Islet of Langerhans (tissue), 1 donor: ENCODE data around the gene MOK.

ENCODE experiments used
- FAIRE-seq: peaks from one replicate; lab custom pipeline; 2011; peaks lifted over from hg19 to GRCh38; lab: Jason Lieb, UNC

Gene MOK

DNA sequence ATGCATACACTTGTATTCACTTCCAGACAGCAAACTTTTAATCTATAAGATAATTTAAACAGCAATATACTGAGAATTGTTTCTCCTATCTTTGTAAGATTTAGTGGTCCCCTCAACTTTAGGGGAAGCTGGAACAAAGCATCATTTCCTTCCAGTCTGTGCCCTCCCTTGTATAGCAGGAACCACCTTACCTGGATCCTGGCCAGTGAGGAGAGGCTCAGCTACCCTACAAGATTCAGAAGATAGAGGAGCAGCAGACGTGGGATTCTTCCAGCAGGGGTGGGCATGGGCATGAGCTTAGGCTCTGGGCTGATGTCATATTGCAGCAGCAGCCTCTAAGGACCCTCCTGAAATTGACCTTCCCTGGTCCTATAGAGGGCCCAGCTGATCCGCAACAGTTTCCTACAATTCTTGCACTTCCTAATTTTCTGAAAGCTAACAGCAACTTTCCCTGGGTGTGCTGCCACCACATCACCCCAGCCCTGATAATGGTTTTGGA is 21.3 kb downstream of the MOK start:
- no peak for FAIRE-seq

DNA sequence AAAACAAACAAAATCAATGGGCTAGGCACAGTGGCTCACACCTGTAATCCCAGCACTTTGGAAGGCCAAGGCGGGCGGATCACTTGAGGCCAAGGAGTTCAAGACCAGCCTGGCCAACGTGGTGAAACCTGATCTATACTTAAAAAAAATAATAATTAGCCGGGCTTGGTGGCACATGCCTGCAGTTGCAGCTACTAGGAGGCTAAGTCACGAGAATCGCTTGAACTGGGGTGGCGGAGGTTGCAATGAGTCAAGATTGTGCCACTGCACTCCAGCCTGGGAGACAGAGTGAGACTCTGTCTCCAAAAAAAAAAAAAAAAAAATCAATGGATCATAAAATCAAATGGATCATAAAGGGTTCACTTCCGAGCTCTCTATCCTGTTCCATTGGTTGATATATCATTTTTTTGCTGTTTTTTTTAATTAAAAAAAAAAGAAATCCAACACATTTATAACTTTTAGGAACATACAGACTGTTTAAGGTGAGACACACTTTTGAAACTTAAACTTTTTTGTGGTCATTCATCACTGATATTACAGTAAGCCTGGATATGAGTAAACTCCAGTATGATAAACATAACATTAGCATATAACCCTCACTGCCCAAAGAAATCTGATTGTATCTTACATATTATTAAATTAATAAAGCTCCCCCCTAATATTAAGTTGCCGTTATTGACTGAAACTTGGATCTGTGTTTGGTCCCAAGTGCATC is 22.1 kb downstream of the MOK start:
- FAIRE-seq = no peak

DNA sequence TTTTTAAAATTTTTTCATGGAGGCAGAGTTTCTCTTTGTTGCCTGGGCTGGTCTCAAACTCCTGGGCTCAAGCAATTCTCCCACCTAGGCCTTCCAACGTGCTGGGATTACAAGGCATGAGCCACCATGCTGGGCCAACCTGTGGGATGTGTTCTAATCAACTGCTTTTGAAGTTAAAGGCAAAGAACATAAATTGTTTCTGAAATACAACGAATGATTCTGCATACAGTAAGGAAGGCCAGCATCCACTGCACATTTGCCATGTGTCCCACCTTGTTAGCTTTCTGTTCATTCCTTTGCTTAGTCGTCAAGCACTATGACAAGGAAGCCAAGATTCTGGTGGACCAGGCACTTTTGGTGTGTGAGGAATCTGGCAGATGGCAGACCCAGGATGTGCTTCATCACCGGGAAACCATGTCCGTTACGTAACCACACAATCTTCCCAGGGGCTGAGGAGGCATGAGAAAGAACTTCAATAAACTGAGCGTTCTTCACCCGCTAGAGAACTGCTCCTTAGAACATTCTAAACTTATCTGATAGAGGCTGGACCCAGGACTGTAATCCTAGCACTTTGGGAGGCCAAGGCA is 24.5 kb downstream of the MOK start:
- no peak for FAIRE-seq

DNA sequence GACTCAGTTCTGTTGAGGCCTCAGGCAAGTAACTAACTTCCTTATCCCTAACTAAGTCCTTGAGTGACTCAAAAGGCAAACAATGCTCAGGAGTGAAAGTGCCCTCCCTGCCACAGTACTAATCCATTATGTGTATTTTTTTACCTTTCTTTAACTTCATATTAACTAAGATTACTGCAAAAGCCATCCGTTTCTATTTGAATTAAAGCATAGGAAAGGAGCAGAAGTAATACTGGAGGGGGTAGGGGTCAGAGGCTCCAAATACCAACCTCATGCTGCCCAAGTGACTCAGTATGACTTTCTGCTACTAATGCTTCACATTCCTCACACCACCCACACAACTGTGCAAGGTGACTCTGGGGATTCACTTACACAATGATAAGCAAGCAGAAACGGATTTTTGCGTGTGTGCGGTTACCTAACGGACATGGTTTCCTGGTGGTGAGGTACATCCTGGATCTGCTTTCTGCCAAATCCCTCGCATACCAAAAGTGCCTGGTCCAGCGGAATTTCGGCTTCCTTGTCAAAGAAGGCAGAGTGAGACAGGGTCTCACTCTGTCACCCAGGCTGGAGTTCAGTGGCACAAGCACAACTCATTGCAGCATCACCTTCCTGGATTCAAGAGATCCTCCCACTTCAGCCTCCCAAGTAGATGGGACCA is 25.1 kb downstream of the MOK start:
- FAIRE-seq = no peak

DNA sequence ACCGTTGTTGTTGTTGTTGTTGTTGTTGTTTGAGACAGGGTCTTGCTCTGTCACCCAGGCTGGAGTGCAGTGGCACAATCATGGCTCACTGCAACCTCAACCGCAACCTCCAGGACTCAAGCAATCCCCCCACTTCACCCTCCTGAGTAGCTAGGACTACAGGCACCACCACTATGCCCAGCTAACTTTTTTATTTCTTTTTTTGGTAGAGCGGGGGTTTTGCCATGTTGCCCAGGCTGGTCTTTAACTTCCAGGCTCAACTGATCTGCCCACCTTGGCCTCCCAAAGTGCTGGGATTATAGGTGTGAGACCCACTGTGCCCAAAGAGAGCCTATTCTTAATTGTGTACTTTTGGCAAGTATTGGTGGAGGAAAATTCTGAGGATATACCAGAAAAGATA is 25.7 kb downstream of the MOK start:
- no peak for FAIRE-seq

DNA sequence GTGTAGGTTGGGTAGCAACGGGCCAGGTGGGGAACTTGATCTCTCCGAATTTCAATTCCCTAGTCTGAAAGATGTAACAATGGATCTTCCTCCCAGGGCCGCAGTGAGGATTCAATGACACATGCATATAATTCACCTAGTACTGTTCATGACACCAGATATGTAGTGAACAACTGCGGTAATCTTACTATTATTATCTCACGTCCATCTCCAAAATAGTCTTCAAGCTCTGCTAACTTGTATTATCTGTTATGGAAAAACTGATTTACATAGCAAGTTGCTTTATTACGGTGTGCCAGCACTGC is 26.4 kb downstream of the MOK start:
- no peak for FAIRE-seq

DNA sequence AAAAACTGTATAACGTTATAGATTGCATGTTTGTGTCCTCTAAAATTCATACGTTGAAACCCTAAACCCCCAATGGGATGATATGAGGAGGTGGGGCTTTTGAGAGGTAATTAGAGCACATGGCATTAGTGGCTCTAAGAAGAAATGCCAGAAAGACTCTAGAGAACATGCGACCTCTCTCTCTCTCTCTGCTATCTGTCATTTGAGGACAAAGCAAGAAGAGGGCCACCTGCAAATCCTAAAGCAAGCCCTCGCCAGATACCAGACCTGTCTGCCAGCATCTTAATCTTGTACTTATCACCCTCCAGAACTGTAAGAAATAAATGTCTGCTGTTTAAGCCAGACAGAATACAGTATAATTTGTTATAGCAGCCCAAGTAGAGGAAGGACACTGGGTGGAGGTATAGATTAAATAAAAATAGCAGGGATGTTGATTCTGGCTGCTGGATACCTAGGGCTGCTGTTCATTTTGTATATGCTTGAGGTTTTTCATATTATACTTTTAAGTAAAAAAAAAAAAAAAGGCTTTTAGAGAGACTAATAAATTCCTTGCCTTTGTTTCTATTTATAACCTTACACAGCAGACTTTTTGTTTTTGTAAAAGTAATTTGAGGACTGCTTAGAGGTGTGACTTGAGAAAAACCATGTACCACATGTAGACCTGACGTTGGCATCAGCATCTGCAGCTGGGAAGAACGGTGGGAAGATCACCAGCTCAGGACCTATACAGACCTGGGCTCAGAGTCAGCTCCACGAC is 26.9 kb downstream of the MOK start:
- no peak for FAIRE-seq

DNA sequence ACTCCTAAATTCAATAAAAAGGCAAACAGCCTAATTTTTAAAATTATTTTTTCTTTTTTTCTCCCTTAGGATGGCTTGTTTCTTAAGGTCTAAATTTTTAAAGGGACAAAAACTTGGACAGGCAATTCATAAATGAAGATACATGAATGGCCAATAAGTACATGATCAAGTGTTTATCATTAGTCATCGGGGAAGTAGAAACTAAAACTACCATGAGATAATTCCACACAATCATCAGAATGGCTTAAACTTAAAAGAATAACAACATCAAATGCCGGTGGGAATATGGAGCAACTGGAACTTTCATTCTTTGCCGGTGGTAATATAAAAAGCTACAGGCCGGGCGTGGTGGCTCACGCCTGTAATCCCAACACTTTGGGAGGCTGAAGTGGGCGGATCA is 29.1 kb downstream of the MOK start:
- no peak for FAIRE-seq

DNA sequence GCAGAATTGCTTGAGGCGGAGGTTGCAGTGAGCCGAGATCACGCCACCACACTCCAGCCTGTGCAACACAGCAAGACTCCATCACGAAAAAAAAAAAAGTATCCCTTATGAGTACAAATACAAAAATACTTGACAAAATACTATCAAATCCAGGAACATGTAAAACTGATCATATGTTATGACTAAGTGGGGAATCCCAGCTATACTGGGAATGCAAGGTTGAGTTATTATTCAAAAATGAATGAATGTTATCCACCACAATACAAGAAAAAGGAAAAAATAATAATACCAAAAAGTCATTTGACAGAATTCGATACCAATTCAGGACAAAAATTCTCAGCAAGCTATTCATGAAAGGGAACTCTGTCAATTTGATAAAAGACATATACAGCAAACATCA is 32.6 kb downstream of the MOK start:
- FAIRE-seq = no peak

DNA sequence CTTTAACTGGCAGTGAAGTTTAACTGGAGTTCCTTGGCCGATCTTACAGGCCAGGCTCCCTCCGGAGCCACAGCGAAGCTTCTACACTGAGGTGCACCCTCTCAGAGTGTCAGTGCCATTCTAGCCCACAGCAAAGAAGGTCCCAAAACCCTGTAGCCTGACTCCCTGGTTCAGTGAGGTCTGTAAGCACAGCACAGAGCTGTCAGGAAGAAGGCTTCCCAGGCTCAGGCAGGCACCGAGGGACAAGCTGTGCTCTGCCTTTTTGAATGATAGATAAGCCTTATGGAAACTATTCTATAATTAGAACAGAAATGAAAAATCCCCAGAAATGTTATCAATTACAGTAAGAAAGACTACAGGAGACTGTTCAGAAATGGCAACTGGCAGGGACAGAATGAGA is 40.2 kb downstream of the MOK start:
- FAIRE-seq = no peak

DNA sequence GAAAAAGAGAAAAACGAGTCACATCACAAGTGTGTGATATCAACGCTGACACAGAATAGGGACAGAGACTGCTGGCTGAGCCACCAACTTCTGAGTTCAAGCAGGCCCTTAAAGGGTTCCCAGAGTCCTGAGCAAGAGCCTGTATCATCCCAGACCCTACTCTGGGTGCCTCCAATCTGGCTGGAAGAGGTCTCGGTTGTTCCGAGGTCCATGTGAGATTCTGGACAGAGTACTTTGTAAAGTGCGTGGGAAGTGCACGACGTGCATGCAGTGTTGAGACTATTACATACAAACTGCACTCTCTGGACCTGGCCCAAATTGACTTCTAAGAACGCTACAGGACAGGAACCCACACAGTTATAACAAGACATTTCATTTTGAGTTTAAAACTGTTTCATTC is 40.6 kb downstream of the MOK start:
- no peak for FAIRE-seq

DNA sequence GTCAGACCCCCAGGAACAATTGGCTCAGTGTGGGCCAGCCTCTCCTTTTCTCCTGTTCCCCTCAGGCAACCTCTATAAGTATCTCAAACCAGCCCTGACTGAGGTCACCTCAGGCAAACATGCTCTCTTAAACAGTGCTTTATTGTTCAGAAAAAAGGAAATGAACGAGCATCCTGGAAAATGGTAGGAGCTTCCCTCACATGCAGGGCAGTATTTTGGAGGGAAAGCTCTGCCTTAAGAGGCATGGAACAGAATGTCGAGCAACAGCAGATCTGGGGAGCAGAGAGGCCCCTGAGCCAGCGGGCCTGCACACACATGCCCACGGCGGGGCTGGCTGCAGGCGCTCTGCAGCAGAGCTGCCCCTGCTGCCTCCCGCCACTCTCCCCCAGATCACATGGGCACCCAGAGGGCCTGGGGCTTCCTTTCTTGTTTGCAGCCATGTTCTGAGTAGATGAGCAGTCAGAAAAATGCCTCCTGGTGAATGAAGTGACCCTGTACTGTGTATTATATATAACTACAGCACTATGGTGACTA is 42.0 kb downstream of the MOK start:
- no peak for FAIRE-seq

DNA sequence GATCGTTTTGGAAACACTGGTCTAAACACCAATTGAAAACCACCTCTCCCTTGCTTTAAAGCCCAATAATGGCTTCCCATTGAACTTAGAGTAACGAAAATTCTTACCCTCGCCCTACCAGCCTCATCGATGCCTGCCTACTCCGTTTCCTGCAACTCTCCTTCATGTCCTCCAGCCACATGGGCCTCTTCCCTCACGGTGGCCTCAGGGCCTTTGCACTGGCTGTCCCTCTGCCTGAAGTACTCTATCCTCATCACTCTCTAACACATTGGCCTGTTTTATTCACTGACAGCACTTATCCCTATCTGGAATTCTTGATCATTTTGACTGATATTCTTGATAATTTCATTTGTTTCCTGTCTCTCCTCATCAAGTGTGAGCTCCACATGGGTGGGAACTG is 46.8 kb downstream of the MOK start:
- FAIRE-seq = no peak

DNA sequence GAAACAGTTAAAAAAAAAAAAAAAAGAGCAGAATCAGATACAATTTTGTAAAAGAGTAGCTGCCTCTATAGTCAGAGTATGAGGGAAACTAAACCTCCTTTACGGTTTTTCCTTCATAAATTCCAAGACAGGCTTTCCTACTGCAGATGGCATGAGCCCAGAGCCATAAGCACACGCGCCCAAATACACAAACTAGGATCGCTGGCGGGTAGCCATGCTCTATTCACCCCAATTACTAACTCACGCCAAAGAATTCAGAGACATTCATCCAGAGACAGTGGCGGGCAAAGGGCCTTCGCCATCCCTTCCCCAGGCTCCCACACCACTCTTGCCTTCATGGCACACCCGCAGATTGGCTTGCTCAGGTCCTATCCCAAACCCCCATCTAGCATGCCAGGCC is 48.2 kb downstream of the MOK start:
- FAIRE-seq = no peak

DNA sequence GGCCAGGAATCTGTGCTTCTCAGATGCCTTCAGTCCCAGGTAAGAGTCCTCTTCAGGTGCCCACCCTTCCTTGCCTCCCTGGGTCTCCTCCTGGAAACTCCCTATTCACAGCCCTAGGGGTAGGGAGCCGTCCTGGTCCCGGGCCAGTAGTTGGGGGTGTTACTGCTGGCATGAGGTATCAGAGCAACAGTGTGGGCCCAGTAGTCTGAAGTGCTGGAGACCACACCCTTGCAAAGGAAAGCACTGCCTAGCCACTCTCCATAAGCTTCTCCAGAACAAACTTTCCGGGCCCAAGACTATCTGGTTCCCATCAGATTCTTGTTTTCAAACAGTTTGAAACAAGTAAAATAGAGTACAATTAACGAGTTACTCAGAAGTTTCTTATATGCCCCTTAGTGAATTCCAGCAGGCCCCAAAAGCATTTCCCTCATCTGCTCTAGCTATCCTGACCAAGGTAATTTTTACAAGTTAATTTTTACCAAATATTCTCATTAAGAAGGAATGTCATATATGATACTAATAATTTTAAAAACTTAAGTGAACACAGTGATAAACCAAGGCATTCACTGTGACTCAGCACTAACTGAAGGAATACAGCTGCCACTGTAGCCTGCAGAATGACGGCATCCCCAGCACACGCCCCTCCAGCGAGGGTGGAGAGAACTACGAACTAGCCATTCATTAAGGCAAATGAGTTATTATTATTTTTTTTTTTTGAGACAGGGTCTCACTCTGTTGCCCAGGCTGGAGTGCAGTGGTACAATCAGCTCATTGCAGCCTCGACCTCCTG is 49.4 kb downstream of the MOK start:
- FAIRE-seq = no peak

DNA sequence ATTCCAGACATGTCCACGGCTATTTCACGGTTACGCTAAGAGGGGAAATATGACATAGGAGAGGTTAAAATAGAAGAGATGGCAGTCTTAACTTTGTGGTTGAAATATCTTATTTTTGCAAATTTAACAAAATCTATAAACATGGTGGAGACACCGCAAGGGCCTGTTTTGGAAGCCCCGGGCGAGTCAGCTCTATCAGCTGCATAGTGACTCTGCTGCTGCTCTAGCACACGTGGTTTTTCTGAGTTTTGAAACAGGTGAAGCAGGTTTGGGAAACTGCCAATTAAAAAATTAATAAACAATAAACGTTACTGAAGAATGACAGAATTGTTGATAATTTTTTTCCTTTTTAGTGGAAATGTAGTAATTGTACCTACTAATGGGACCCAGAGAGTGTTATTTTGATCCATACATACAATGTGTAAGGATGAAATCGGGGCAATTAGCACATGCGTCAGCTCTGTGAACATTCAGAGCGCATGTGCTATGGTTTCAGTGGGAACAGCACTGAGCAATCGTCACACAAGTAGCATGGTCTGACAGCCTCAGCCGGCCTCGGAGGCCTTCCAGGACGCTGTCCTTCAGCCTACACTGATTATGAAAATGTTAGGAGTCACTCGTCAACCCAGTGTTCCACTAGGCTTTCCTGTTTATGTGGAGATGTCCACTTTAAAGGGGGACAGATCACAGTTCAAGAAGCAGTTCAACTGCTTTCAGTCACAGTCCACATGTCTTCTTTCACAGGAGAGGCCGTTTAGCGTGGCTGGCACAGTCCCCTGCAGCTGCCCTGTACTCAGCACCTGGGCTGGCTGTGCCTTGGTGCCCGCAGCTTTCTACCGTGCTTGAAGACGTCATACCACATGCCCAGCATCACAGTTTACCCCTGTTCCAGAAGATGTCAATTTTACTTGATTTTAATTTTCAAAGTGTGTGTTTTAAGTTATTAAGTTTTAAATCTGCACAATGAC is 51.8 kb downstream of the MOK start:
- FAIRE-seq = no peak

DNA sequence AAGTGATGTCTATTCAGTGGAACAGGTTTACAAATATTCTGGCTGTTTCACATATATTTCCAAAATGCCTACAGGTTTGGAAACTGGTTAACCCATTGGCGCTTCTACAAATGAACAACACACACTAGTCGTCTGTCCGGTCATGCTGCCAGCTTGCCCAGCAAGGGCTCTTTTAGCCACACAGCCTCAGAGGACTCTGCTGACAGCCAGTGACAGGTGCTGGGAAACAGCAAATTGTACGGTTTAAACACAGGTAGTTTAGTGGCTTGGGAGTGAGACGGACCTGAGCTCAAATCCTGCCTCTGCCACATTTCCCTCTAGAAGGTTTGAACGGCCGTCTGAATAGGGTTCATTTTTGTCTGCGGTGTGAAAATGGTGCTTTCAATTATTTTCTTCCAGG is 53.8 kb downstream of the MOK start:
- FAIRE-seq = no peak

DNA sequence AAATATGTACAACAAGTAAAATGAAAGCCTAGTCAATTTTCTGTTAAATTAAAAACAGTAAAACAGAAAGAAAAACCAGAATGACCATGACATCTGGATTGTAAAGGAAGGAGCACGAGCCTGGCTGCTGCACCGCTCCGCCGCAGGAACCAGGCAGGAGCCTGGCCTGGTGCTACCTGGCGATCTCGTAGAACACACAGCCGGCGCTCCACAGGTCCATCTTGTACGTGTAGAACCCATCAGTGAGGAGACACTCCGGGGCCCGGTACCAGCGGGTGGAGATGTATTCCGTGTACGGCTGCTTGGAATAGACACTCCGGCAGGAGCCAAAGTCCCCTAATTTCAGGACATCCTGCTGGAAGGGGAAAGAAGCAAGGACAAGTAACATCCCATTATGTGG is 54.3 kb downstream of the MOK start:
- no peak for FAIRE-seq

DNA sequence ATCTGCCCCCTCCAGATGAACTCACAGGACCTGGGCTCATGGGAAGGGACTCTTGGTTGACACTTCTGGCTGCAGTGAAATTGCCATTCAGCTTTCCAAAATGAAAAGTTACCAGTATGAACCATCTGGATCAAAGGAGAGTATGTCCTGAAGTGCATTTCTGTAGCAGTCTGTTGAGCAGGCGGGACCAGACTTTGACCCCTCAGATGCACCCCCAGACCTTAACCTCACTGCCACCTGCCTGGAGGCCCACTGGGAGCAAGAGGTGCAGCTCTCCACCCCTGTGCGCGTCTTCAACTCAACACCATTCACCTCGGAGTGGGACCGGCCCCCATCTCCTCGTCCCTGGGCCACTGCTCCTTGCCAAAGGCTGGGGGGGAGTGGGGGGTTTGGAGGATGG is 55.0 kb downstream of the MOK start:
- FAIRE-seq = no peak

DNA sequence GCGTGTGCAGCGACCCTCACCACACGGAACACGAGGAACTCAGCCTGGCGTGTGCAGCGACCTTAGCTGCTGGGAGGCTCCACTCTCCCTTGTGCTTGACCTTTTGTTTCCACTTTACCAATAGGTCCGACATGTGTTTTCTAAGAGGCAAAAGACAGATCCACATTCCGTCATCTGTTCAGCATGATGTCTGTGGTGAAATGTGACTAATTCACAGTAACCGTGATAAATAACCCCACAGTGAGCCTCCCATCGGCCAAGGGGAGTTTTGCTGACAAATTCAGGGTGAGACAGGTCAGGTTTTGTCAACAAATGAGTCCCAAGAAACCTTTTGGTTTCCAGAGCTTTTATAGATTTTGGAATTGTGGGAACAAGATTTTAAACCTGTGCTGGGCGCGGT is 55.9 kb downstream of the MOK start:
- FAIRE-seq = no peak

DNA sequence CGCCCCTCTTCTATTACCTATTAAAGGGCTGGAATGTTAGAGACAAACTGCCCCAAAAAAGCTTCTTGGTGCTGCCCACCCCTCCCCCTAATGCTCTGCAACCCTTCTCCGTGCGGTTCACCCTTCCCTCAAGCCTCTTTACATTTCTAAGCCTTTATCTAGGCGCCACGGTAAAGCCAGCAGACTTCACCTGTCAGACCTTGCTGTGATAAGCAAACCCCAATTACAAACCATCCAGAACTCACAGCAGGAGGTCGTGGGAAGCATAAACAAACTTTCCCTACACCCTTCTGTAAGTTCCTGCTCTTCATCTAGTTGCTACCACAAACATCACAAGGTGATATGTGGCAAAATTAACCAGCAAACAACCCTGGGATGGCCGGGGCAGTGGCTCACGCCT is 56.8 kb downstream of the MOK start:
- no peak for FAIRE-seq
